Measurements from ENCODE around the gene RABIF.

DNA sequence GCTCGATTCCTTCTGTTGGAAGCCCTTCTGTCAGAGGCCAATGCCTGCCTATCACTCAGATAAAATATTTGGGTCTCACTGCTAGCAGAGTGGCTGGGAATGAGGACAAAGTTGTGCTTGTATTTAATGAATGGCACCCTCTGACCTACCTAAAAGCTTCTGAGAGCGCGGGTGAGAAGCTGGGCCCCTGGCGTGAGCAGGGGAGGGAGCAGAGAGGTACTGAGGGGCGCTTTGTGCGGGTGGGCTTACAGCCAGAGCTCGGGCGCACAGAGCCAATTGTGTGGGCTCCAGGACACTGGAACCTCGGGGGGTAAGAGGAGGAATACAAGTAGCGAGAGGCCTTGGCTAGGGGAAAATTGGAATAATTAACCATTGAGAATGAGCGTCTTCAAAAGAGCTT is 45.9 kb downstream of the RABIF start:
- TF ChIP-seq POLR2A (IDR thresholded peaks at IDR 0.05): no peak
- TF ChIP-seq, protein P1, sequence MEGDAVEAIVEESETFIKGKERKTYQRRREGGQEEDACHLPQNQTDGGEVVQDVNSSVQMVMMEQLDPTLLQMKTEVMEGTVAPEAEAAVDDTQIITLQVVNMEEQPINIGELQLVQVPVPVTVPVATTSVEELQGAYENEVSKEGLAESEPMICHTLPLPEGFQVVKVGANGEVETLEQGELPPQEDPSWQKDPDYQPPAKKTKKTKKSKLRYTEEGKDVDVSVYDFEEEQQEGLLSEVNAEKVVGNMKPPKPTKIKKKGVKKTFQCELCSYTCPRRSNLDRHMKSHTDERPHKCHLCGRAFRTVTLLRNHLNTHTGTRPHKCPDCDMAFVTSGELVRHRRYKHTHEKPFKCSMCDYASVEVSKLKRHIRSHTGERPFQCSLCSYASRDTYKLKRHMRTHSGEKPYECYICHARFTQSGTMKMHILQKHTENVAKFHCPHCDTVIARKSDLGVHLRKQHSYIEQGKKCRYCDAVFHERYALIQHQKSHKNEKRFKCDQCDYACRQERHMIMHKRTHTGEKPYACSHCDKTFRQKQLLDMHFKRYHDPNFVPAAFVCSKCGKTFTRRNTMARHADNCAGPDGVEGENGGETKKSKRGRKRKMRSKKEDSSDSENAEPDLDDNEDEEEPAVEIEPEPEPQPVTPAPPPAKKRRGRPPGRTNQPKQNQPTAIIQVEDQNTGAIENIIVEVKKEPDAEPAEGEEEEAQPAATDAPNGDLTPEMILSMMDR (IDR thresholded peaks at IDR 0.05): no peak
